HG02763 (cell line): ENCODE data around the gene SCAANT1.

ENCODE experiments used
- ATAC-seq: cut with Tn5 transposase; IDR thresholded peaks from one replicate; pipeline ENCODE4 v1.9.1; 2021; ENCODE audit warnings: mild to moderate bottlenecking, moderate library complexity; ENCODE audit not compliant: unreplicated experiment

SCAANT1 gene

GRCh38 chr3:63905731-63906620, 6.2 kb downstream of the SCAANT1 start:
- no peak for ATAC-seq

GRCh38 chr3:63900459-63900858, 11.7 kb downstream of the SCAANT1 start:
- ATAC-seq = no peak

DNA sequence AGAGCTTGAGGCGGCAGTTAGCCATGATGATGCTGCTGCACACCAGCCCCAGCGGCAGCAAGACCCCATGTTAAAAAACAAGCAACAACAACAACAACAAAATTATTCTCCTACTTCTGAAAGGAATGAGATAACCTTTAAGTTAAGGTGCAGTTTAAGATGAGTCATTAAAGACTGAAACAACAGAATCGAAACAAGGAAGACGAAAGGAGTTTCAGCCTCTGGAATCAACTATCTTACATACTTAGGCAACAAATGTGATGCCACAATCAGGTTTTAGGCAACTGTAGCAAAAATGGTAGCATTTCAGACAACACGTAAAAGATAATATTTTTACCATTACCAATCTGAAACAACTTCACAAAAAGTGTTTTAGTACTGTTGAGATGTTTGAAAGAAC, 12.2 kb downstream of the SCAANT1 start:
- ATAC-seq = no peak

- ATAC-seq = peak; percentile 65
Measured at GRCh38 chr3:63896332-63897030, 15.7 kb downstream of the SCAANT1 start.

DNA sequence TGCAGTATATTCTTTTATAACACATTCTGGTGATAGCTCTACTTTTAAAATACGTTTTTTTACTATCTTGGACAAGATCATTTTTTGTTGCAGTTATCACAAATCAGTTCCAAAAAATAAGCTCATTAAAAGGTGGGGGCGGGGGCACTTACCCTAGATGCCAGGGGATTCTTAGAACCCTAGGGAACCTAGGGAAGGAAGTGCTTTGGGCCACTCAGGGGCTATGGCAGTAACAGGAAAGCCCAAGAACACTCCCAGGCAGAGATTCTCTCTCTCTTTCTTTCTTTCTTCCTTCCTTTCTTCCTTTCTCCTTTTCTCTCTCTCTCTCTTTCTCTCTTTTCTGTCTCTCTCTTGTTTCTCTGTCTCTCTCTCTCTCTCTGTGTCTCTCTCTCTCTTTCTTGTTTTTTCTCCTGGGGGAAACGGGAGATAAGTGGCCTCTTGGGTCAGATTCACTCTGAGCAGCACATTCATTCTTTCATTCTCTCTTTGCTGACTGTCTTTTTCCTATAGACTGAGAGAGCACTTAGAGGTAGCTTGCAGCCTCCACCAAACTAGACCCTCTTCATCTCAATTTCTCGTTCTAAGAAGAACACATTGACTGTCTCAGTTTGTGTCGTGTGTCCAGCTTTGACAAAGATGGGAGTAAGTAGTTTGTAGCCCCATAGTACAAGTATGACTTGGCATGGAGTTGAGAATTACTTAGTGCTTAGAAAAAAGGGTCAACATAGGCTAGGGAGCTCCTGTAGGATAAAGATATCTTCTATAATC, 16.6 kb downstream of the SCAANT1 start:
- ATAC-seq = no peak

DNA sequence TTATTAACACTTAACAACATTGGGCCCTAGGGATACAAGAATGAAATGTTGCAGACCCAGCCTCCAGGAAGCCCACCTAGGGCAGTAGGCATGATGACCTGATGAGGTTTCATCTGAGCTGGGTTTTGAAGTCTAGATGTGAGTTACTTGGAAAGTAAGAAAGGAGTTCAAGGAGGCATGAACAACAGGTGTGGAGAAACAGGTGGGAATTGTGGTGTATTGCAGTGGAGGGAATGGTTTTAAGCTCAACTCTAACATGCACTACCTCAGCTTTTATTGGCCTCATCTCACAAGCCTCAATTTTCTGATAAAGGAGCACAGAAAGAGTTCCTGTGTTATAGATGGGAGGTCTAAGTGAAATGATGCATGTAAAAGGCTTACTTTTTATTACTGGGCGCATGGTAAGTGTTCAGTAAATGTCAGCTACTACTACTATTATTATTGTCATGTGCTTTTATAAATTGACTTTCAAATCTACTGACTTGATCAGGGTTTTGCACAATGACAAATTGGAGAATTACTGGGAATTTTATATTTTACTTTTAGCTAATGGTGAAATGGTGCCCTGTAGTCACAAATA, 19.3 kb downstream of the SCAANT1 start:
- no peak for ATAC-seq

DNA sequence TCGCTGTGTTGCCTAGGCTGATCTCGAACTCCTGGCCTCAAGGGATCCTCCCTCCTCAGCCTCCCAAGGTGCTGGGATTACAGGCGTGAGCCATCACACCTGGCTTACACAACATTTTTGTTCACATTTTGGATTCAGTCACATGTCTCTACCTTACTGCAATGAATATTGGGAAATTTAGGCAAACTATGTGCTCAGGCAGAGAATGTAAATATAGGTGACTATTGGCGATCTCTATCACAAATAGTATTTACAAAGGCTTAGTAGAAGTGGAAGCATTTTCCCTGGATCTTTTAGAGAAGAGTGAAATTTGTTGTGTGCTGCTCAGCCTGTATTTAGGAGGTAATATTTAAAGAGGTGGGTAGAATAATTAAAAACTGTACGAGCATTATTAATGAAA, 20.7 kb downstream of the SCAANT1 start:
- ATAC-seq = no peak

GRCh38 chr3:63886858-63887257, 25.3 kb downstream of the SCAANT1 start:
- no peak for ATAC-seq

DNA sequence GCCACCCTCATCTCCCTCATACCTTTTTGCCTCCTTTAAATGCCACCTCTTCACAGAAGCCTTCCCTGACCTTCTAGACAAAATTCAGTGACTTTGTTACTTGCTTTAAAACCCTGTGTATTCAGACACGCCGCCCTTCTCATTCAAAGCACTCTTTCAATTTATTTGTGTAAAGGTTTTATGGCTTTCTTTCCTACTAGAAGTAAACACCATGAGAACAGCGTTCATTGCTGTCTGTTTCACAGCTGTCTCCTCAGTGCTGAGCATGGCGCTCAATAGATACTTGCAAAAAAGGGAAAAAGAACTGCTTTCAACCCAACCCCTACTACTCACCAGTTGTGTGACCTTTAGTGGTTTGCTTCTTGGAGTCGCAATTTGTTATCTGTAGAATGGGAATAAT, 31.5 kb downstream of the SCAANT1 start:
- ATAC-seq = no peak

DNA sequence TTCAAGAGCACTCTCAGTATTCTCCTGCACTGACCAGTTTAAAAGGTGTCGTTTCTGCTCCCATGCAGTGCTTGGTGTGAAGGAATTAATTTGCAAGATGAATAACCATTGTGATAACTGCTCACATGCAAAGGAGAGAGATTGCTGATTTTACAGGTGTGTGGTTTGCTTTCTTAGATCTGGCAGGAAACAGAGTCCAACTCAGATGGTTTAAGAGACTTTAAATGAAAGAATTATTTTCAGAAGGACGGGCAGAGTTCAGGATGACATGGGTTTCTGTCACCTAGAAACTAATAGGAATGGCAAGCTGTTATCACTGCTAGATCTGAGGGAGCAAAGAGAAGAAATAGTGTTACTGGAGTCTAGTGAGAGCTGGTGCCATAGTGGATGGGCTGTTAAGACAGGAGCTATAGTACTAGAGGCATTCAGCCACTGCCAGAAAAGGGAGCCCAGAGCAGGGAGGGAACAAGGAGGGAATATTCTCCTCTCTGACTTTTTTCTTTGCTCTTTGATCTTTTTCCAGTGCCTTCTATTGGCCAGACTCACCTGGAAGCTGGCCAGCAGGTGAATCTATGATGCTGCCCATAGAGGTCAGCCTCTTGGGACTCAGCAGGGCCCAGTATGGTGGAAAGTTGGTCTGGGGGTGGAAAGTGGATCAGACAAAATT, 33.7 kb downstream of the SCAANT1 start:
- no peak for ATAC-seq

DNA sequence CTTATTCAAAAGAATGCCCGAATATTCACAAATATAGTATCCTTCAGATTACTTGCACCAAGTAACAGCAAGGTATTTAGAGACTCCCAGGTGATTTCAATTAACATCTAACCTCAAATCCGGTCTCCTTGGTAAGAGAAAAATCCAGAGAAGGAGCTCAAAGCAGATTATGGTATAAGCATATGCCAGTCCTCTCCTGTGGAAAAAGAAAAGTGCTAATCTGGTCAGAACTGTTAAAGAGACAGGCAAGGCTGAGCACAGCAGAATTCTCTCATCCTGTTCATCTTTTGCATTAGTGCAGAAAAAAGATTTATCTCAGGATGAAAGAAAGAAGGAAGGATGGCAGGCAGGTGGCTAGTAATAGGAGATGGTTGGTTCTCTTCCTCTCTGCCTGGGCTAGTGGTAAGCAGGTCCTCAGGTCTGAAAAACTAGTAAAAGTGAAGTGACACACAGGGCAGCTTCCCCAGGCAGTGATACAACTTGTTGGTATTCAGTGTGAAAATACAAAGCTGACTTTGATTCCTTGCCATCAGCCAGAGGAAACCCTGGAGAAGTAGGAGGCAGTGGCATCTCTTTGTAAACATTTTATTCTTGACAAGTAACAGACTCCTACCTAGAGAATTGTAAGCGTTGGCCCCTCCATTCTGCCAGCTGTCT, 34.3 kb downstream of the SCAANT1 start:
- no peak for ATAC-seq

DNA sequence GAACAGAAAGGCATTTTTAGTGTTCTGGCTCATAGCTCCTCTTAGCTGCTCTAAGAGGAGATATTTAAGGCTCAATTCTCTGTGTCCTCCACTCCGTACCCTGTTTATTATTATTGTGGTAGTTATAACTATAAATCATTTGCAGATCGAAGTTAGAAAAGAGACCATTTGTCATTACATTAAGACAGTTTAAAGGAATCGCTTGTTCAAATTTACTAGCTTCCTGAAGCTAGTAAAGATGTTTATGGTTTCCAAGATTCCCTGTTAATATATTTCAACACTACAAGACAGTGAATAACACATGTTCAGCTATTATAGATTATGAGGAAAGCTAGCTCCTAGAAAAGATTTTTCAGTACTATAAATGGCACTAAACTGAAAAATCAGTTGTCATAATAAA, 35.9 kb downstream of the SCAANT1 start:
- ATAC-seq = no peak

- ATAC-seq = no peak
Measured at GRCh38 chr3:63875510-63875909, 36.7 kb downstream of the SCAANT1 start.

DNA sequence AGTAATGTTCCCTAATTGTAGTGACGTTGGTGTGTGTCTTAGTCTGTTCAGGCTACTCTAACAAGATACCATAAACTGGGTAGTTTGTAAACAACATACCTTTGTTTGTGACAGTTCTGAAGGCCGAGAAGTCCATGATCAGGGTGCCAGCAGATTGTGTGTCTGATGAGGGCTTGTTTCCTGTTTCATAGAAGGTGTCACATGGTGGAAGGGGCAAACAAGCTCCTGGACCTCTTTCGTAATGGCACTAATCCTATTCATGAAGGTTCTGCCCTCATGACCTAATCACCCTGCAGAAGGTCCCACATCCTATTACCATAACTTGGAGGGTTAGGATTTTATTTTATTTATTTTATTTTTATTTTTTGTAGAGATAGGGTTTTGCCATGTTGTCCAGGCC, 37.4 kb downstream of the SCAANT1 start:
- ATAC-seq = no peak

DNA sequence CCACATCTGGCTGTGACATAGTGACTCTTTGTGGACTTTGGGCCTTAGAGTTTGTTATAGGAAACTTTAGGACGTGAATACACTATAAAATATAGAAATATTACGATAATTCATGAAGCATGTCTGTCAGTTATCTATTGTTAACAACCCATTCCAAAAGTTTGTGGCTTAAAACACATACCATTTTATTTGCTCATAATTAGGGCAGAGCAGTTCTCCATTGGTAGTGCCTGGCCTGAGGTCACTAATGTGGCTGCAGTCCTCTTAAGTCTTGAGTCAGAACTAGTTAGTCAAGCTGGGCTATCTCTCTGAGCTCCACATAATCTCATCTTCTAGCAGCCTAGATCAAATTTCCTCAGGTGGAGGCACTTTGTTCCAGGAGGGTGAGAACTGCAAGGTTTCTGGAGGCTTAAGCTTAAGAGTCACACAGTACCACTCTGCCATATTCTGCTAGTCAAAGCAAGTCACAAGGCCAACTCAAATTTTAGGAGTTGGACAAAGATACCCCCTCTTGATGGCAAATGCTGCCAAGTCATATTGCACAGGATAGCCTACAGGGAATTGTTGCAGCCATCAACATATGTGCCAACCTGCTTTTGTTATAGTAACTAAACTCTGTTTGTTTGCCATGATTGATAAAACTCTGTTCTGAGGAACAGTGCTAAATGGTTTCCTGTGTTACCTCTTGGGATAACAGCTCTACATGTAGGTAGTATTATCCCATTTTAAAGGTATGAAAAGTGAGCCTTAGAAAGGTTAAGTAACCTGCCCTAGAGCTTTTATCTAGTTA, 39.9 kb downstream of the SCAANT1 start:
- no peak for ATAC-seq

GRCh38 chr3:63870615-63871005, 41.6 kb downstream of the SCAANT1 start:
- no peak for ATAC-seq

DNA sequence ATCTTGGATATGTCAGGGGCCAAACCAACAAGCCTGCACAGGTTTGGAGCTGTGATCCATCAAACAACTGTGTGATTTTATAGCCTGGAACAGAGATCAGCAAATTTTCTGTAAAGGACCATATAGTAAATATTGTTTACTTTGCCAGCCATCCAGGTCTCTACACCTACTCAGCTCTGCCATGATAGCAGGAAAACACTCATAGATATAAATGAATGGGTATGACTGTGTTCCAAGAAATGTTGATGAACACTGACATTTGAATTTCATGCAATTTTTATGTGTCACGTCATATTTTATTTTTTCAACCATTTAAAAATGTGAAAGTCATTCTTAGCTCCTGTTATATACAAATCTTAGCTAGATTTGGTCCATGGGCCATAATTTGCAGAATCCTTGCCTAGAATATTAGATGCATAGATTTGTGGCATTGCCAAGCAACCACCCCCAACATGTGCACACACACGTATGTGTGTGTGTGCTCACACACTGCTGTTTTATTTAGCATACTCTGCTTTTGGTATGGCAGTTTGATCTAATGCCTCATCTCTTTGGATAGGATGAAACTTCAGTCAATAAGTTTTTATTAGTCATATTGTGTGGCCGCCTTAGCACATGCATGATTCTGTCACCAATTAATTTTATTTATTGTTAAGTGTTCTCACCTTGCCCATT, 42.1 kb downstream of the SCAANT1 start:
- no peak for ATAC-seq

GRCh38 chr3:63867225-63867624, 45.0 kb downstream of the SCAANT1 start:
- no peak for ATAC-seq

DNA sequence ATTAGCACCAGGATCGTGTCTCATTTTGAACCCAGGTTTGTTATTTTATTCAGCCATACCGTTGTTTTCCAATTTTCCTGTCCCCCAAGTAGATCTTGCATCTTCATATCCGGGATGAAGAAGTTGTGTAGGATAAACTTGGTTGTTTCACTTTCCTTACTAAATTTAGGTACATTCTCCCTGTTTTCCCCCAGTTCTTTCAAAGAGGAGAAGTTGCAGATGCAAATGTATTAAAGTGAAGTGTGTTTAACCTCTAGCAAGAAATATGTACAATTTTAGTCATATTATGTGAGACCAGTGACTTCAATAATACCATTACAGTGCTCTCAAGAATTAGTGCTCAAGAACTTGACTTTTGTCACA, 47.2 kb downstream of the SCAANT1 start:
- ATAC-seq = no peak
